ENCODE results near the gene DPT.

DNA sequence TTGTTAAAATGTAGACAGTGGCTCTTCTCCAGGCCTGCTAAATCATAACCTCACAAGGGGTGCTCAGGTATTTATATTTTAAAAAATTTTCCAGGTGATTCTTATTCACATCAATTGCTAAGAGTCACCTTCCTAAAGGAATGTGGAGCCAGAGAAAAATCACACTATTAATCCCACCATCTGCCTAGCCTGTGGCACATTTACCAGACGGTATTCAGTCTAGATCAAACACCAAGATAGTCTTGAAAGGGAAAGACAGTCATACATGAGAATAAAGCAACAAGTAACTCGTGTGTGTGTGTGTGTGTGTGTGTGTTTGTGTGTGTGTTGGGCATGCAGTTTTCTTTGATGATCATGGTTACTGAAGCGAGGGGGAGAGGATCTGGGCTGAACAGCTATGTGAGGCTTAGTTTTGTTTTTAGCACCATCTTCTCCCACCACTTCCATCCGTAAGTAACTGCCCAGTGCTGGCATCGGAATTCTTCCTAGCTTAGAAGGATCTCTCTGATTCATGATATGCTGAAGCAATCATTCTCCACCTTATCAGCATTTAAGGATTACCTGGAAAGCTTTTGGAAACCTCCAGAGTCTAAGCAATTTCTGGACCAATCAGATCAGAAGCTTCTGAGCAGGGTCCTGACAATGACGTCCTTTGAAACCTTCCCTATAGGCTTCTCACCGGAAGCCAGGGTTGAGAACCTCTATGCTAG lies 2.4 kb upstream of the DPT start:
- TF ChIP-seq, protein P1, sequence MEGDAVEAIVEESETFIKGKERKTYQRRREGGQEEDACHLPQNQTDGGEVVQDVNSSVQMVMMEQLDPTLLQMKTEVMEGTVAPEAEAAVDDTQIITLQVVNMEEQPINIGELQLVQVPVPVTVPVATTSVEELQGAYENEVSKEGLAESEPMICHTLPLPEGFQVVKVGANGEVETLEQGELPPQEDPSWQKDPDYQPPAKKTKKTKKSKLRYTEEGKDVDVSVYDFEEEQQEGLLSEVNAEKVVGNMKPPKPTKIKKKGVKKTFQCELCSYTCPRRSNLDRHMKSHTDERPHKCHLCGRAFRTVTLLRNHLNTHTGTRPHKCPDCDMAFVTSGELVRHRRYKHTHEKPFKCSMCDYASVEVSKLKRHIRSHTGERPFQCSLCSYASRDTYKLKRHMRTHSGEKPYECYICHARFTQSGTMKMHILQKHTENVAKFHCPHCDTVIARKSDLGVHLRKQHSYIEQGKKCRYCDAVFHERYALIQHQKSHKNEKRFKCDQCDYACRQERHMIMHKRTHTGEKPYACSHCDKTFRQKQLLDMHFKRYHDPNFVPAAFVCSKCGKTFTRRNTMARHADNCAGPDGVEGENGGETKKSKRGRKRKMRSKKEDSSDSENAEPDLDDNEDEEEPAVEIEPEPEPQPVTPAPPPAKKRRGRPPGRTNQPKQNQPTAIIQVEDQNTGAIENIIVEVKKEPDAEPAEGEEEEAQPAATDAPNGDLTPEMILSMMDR (optimal IDR thresholded peaks at IDR 0.05 in 1 of 3, IDR thresholded peaks at IDR 0.05 in 1 of 3, conservative IDR thresholded peaks at IDR 0.05 in 1 of 3; ENCODE audit: extremely low read depth in 1 of 3, insufficient read depth in 2 of 3, low read length in 3 of 3) = no peak
- no peak for TF ChIP-seq EZH2 (IDR thresholded peaks at IDR 0.05; ENCODE audit: low read length)

Data from keratinocyte (primary cell).